ENCODE results near the gene LARGE2.

Gene LARGE2

DNA sequence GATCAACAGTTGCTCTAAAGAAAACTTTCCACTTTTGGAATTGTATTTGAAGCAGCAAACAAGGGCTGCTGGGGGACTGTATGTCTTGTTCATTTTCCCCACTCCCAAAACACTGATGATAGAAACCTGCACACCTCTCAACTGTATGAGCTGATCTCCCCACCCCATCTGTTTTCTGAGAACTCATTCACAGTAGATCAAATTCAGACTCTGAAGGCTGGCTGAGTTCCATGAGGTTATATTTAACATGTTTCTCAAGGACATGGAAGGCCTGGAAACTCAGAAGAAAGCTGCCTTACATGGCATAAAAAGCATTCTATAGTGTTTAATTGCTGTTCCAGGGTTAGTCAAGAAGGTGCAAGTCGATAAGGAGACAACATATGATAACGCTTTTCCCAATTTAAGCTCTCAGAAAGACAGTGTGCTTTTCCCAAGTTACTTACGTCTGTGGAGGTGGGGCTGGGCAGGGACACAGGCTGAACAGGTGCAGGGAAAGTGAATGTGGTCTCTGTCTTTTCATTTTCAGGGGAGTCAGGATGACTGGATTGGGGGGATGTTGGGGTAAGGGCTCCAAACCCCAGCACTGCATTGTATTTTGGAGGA is 23.0 kb downstream of the LARGE2 start:
- TF ChIP-seq, protein P1, sequence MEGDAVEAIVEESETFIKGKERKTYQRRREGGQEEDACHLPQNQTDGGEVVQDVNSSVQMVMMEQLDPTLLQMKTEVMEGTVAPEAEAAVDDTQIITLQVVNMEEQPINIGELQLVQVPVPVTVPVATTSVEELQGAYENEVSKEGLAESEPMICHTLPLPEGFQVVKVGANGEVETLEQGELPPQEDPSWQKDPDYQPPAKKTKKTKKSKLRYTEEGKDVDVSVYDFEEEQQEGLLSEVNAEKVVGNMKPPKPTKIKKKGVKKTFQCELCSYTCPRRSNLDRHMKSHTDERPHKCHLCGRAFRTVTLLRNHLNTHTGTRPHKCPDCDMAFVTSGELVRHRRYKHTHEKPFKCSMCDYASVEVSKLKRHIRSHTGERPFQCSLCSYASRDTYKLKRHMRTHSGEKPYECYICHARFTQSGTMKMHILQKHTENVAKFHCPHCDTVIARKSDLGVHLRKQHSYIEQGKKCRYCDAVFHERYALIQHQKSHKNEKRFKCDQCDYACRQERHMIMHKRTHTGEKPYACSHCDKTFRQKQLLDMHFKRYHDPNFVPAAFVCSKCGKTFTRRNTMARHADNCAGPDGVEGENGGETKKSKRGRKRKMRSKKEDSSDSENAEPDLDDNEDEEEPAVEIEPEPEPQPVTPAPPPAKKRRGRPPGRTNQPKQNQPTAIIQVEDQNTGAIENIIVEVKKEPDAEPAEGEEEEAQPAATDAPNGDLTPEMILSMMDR (IDR thresholded peaks at IDR 0.05; ENCODE audit: low read depth, low read length), result no peak
- H3K4me3 ChIP-seq (replicated peaks in 1 of 2; ENCODE audit: low read depth in 2 of 2, low read length in 2 of 2), result no peak overlapping the region
- no peak for DNase-seq (ENCODE audit: low read depth in 2 of 2)

DNA sequence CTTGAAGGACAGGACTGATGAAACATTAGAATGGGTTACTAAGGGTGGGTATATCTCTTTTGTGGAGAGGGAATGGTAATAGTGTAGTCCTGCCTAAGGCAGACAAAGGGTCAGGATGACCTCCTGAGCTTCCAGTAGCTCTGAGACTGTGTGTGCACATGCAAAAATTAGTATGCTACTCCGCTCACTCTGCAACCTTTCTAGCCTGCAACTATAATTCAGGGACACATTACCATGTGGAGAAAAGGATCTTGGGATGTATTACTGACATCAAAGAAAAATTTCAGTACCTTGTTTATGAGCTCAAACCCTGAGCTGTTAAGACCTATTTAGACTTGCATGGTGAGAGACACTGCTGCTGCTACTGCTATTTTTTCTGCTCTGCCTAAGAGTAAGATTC is 25.4 kb downstream of the LARGE2 start:
- TF ChIP-seq, protein P1 (IDR thresholded peaks at IDR 0.05; ENCODE audit: low read depth, low read length), result no peak
- no peak overlapping the region for H3K4me3 ChIP-seq (replicated peaks in 1 of 2; ENCODE audit: low read depth in 2 of 2, low read length in 2 of 2)
- no peak for DNase-seq (ENCODE audit: low read depth in 2 of 2)

DNA sequence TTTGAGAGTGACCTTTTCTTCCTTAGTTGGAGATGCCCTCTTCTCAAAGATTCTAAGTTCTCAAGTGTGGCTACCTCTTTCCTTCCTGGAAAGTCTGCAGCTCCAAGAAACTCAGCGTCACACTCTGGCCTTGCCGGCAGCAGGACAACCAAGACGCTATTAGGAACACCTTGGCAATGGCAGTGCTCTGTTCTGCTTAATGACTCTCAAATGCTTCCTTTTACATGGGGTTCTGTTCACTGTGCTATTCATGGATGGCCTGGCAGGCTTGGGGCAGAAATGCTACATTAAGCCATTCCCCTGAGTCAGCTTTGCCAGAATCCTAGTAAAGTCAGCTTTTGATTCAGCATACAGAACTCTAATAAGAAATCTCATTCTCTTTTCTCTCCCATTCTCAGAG is 25.9 kb downstream of the LARGE2 start:
- H3K4me3 ChIP-seq (replicated peaks in 1 of 2; ENCODE audit: low read depth in 2 of 2, low read length in 2 of 2), result no peak overlapping the region
- DNase-seq (ENCODE audit: low read depth in 2 of 2), result no peak
- TF ChIP-seq, protein P1 (IDR thresholded peaks at IDR 0.05; ENCODE audit: low read depth, low read length), result no peak

DNA sequence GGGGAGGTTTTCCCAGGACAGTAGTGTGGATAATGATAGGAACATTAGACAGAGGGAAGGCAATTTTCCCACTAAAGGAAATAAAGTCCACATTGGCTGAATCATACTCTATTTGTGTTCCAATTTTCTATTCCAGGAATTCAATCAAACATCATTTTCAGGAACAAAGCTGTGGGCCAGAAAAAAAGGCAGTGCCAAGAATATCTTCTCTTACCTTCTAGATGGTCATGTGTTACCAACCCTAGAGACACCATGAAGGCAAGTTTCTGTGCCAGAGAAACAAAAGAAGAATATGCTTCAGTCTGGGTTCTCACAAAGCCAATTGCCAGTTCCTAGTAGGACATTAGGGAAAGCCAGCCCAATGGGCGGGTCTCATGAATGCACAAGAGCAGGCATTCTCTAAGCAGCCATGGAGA is 27.5 kb downstream of the LARGE2 start:
- DNase-seq (ENCODE audit: low read depth in 2 of 2), result peak in 1 of 2 donors; percentile 12
- TF ChIP-seq, protein P1 (IDR thresholded peaks at IDR 0.05; ENCODE audit: low read depth, low read length), result no peak
- H3K4me3 ChIP-seq (replicated peaks in 1 of 2; ENCODE audit: low read depth in 2 of 2, low read length in 2 of 2), result no peak overlapping the region

DNA sequence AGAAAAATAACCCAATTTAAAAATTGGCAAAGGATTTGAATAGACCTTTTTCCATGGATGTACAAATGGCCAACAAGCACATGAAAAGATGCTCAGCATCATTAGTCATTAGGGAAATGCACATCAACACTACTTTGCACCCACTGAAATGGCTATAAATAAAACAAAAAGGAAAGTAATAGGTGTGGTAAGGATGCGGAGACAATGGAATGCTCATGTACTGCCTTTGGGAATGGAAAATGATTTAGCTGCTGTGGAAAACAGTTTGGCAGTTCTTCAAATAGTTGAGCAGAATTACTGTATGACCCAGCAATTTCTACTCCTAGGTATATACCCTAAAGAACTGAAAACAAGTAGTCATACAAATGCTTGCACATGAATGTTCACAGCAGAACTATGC is 37.4 kb downstream of the LARGE2 start:
- TF ChIP-seq, protein P1 (IDR thresholded peaks at IDR 0.05; ENCODE audit: low read depth, low read length), result no peak
- DNase-seq (ENCODE audit: low read depth in 2 of 2), result peak; percentile 13 to 42
- H3K4me3 ChIP-seq (replicated peaks in 1 of 2; ENCODE audit: low read depth in 2 of 2, low read length in 2 of 2), result no peak overlapping the region

DNA sequence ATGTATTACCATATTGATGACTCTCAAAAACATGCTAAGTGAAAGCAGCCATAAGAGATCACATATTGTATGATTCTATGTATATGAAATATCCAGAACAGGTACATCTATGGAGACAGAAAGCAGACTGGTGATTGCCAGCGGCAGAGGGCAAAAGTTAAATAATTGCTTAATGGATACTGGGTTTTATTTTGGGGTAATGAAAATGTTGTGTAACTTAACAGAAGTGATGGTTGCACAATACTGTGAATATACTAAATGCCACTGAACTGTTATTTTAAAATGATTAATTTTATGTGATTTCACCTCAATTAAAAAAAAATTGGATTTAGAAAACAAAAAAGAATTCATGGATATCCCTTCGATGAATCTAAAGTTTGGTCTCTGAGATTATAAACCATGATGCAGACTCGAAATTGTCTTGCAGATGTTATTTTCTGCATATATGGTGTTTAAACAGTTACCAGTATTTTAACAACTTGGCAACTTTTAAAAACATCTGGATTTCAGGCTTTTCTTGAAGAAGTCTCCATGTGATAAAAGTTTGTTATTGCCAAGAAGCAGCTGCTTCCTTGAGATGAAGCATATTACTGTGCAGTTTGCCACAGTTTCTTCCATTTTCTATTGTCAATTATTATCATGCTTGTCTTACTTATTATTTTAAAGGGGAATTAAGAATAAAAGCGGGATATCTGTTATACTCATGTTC is 38.1 kb downstream of the LARGE2 start:
- TF ChIP-seq, protein P1 (IDR thresholded peaks at IDR 0.05; ENCODE audit: low read depth, low read length), result no peak
- DNase-seq (ENCODE audit: low read depth in 2 of 2), result peak in 1 of 2 donors; percentile 27
- no peak overlapping the region for H3K4me3 ChIP-seq (replicated peaks in 1 of 2; ENCODE audit: low read depth in 2 of 2, low read length in 2 of 2)

Data from cardiac fibroblast (primary cell).